ENCODE data around the gene CREBBP. TPM values are rescaled to one million over a fixed set of nuclear protein-coding genes. Genes with fewer than 3 reads are reported as not detected.

The CREBBP gene
- total RNA-seq, 4 donors from 2014 or later = 61.2 to 119 (median 77.4) TPM

DNA sequence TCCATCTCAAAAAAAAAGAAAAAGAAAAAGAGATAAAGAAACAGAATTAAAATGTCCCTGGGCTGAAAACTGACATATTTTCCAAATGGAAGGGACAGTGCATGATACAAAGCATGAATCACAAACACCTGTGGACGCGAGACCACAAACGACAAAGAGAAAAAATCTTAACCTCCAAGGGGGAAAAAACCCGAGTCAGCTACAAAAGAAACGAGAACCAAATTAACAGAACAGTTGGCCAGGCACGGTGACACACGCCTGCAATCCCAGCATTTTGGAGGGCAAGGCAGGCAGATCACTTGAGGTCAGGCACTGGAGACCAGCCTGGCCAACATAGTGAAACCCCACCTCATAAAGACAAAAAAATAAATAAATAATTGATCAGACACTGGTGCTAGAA, 165.1 kb downstream of the CREBBP start:
- TF ChIP-seq, protein P1, sequence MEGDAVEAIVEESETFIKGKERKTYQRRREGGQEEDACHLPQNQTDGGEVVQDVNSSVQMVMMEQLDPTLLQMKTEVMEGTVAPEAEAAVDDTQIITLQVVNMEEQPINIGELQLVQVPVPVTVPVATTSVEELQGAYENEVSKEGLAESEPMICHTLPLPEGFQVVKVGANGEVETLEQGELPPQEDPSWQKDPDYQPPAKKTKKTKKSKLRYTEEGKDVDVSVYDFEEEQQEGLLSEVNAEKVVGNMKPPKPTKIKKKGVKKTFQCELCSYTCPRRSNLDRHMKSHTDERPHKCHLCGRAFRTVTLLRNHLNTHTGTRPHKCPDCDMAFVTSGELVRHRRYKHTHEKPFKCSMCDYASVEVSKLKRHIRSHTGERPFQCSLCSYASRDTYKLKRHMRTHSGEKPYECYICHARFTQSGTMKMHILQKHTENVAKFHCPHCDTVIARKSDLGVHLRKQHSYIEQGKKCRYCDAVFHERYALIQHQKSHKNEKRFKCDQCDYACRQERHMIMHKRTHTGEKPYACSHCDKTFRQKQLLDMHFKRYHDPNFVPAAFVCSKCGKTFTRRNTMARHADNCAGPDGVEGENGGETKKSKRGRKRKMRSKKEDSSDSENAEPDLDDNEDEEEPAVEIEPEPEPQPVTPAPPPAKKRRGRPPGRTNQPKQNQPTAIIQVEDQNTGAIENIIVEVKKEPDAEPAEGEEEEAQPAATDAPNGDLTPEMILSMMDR (IDR thresholded peaks at IDR 0.05; ENCODE audit: low read depth) = no peak

DNA sequence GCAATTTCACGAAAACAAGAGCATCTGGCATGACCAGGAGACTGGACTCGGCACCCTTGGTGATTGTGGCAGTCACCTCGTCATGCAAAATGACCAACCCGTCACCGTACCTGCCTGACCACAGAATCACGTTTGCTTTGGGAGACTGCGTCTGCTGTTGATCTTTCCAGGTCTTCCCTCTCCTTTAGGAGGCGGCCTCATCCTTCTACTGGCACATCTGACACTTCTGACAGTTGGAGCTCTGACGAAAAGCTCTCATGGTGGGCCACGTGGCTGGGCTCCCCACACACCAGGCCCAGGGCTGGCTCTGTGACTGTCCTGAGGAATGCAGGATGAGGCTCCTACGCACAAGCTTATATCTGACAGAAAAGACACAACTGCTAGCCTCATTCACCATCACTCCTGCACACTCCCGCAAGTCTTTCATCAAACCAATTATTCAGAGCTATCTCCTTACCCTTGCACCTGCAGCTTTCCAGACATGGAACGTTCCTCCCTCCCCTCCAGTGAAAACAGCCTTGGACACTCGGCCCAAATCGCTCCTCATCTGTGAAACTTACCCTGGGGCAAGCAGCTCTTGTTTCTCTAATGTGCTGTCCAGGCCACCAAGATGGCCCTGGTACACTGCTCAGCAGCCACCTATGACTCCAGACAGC, 166.8 kb downstream of the CREBBP start:
- TF ChIP-seq, protein P1 (IDR thresholded peaks at IDR 0.05; ENCODE audit: low read depth) = no peak

DNA sequence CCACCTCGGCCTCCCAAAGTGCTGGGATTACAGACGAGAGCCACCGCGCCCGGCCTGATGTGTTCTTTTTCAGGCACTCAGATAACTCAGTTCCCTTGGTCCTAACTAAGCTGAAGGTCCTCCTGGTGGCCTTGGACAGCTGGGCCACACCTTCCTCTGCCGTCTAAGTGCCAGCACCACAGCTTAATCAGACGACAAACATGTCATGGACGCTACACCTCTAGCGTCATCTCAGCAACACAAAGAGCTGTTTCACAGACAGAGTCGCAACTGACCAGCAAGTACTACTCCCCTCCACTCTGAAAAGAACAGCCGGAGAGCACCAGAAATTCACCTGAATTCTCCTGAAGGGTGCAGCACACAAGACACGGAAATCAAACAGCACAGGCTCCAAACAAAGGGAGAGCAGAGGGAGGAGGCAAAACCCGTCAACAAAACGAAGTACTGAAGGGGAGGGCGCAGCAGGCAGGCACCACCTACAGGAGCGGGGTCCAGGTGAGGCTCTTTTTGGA, 167.6 kb downstream of the CREBBP start:
- TF ChIP-seq, protein P1 (IDR thresholded peaks at IDR 0.05; ENCODE audit: low read depth) = no peak

DNA sequence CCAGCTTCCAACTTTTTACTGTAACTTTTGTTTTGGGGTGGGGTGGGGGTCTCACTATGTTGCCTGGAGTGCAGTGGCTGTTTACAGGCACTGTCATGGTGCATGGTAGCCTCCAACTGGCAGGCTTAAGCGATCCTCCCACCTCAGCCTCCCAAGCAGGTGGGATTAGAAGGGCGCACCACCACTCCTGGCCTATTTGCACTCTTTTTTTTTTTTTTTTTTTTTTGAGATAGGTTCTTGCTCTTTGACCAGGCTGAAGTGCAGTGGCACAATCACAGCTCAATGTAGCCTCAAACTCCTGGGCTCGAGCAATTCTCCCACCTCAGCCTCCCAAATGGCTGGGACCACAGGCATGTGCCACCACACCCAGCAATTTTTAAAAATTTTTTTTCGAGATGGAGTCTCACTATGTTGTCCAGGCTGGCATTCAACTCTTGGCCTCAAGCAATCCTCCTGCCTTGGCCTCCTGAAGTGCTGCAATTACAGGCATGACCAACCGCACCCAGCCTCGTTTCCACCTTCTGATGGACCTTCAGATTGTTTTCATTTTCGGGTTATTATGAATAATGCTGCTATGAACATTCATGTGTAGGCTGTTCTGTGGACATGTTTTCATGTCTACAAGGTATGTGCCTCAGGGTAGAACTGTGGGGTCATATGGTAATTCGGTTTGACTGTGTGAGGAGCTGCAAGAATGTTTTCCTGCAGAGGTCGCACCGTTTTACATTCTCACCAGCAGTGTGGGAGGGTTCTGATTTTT, 174.1 kb downstream of the CREBBP start:
- TF ChIP-seq, protein P1 (IDR thresholded peaks at IDR 0.05; ENCODE audit: low read depth) = no peak

DNA sequence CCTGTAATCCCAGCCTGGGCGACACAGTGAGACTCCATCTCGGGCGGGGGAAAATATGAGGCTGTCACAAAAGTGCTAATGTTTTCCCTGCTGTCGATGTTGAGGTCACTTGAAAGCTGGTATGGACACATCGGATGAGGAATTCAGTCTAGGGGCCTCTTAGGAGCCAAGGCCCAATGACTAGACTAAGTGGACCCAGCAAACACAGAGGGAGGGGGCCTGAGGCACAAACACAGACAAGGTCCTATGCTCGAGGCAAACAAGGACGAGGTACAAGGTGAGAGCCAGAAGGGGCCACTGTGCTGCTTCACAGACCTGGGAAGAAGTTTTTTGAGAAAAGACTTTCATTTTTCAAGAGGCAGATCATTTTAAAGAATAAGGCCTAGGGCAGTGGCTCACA, 178.4 kb downstream of the CREBBP start:
- TF ChIP-seq, protein P1 (IDR thresholded peaks at IDR 0.05; ENCODE audit: low read depth) = no peak

DNA sequence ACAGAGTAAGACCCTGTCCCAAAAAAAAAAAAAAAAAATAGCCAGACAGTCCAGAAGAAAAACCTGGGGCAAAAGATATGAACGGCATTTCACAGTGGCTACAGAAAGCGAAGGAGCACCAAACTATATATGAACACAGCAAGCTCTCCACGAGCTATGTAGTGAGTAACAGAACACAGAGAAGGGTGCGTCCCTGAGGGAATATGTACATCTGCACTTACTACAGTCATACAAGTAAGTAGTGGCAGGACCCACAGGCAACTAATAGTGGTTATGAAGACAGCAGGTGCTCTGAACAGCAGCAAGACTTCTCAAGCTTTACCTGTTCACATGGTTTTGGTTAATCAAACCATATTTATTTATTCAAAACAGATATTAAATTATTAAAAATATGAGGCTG, 179.0 kb downstream of the CREBBP start:
- TF ChIP-seq, protein P1 (IDR thresholded peaks at IDR 0.05; ENCODE audit: low read depth) = no peak

DNA sequence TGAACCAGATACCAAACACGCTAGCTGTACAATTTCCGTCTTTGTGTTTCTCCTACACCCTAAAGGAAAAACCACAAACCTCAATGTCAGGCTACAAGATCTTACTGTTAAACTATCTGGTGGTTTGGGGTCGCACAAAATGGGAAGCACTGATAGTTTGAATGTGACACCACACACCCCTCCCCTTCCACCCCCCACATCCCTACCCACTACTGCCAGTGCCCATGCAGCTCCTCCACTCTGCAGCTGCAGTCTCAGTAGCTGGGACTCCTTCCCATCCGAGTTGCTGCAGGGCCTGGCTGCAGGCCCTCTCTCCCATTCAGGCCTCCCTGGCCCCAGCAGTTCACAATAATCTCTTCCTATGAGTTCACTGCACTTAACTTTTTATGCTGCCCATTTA, 181.6 kb downstream of the CREBBP start:
- TF ChIP-seq, protein P1 (IDR thresholded peaks at IDR 0.05; ENCODE audit: low read depth) = no peak
